HG02610 (cell line): ENCODE data around the gene IGFALS.
"Not testable (repeated sequence)": the region's sequence is repeated elsewhere in the genome, so short reads cannot be mapped to it uniquely, and the experiment has no call there.

Experiments
- ATAC-seq: cut with Tn5 transposase; IDR thresholded peaks from one replicate; pipeline ENCODE4 v1.9.1; 2021; ENCODE audit warnings: mild to moderate bottlenecking, moderate library complexity; ENCODE audit not compliant: unreplicated experiment

The IGFALS gene

DNA sequence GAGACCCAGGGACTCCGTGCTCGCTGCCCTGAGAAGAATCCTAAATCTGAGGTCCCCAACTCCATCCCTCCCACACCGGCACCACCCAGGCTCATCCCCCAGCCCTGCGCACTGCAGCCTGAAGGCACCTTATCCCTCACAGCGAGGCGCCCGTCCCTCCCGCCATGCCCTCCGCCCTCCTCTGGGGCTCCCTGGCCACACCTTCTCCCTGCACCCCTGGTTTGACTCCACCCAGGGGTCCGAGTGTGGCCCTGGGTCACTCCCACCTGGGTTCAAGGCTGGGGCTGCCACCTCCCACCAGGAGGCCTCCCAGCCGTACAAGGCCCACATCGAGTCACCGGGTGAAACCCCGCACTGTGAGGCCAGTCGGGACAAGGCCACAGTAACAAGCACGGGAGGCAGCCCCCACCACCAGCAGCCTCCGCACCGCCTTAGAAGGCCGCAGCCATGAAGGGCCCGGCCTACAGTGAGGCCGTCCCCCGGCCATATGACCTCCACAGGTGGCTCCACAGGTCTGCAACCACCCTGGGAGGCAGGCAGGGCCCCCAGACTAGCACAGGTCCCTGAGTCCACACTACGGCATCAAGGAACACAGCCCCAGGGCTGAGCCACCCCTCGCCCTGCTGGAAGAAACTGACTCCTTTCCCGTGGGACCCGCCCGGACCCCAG, 24.8 kb upstream of the IGFALS start:
- no peak for ATAC-seq

DNA sequence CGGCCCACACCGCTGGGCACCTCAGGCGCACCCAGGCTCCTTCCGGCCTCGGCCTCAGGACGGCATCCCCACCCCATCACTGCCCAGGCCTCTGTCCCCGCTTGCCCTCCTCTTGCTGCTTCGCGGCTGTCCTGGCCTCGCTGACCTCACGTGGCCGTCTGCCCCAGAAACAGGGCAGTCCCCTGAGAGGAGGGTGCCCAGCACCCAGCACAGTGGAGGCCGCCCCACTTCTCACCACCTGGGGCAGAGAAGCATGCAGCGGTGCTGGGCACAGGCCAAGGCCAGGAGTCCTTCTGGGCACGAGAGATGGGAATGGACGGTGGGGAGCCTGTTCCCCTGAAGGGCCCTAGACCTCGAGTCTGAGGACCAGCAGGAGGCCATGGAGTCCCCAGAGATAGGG, 24.2 kb upstream of the IGFALS start:
- no peak for ATAC-seq

DNA sequence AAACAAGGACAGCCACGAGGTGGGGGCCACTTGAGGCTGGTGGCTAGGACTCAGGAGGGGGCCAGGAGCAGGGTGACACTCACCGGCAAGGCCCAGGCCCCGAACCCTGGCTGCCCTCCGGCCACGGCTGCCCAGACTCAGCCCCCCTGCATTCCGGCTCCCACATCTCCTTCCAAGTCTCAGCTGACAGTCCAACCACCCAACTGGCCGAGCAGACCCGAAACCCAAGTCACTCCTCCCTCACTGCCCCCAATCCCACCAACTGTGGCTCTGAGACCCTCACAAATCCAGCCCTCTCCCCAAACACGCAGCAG, 23.7 kb upstream of the IGFALS start:
- no peak for ATAC-seq

DNA sequence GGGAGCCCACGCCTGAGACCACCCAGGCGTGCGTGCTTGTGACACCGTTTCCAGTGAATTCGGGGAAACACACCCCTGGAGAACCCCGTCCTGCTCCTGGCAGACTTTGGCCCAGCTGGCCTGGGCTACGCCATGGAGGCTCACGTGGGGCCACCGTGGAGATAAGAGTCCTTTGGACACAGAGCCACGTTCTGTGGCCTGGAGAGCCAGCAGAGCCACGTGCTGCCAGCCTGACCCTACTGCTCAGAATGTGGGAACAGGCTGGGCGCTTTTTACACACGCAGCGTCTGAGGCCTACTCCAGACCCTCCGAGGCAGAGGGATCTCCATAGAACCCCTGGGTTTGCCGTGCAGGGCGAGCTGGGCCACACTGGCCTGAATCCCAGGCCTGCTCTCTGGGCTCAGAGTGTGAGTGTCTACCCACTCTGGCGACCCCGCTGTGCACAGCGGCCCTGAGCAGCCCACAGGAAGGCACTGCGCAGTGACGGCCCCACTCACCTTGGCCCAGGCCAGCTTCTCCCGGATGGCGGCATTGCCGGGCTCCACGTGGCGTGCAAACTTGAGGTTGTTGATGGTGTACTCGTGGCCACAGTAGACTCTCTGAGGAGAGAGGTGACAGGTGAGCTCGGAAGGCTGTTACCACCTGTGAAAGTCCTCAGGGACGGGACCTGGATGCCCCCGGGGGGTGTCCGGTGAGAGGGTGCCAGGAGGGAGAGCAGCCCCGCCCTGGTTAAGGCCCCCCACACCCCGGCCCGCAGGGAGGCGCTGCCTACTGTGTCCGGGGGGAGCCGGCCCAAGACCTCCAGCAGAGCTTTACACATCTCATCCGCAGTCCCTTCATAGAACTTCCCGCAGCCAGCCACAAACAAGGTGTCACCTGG, 23.1 kb upstream of the IGFALS start:
- no peak for ATAC-seq

GRCh38 chr16:1815461-1815860, 22.0 kb upstream of the IGFALS start:
- ATAC-seq, result no peak

DNA sequence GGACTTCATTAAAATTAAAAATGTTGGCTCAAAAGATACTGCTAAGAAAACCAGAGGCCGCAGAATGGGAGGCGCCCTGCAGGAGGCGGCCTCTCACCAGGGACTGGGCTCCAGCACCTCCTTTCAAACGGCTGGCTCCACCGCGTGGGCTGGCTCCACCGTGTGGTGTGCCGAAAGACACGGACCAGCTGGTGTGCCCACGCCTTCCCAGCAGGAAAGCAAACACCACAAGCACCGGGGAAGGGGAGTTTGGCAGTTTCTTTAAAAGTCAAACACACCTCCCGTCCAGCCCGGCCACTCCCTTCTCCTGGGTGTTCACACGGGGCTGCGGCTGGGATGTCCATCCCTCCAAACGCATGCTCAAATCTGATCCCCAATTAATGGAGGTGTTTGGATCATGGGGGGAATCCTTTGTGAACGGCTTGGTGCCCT, 19.2 kb upstream of the IGFALS start:
- ATAC-seq, result no peak

DNA sequence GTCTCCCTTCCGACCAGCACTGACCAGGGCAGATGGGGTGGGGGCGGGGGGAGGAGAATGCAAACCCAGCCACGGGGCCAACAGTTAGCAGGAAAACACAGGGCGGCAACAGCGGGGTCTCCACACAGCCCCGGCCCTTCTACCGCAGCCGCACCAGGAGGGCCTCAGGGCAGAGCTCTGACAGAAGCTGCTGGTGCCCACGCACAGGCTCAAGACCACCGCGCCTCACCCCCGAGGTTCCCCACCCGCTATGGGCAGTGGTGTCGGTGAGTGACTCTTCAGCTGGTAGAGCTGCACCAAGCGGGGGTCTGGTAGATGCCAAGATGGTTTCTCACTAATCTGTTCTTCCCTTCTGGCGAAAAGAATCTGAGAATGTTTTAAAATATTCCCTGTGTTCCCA, 17.0 kb upstream of the IGFALS start:
- ATAC-seq, result no peak

DNA sequence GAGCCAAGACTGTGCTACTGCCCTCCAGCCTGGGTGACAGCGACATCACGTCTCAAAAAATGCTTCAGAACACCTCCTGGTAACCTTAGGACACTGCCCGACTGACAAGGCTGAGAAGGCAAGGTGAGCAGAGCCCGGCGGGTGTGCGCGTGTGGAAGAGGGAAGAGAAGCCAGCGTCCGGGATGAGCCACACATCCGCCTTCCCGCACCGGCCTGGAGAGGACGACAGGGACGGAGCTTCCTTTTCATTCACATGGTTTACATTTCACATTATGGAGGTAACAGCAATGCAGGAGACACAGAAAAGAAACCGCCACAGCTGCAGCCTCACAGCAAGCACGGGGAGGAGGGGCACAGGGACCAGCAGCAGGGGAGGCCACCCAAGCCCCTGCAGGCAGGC, 16.6 kb upstream of the IGFALS start:
- ATAC-seq, result no peak

DNA sequence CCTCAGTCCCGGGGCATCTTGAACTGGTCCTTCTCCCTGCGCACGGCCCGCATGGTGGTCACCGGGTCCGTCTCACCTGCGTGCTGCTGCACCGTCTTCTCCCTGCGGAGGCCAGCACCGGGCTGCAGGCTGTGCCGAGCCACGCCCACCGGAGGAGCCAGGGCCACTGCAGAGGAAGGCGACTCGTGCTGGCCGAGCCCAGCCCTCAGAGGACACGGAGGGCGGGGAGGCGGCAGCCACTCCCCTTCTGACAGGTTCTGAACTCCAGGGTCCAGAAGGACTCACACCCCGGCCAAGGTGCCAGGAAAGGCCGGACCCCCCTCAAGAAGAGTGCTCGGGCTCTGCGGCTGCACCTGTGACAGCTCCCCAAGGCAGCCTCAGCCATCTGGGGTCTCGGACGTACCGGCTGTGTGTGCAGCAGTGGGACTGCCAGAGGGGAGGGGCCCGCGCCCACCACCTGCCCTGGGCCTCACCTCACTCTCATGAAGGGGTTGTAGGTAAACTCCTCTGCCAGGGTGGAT, 15.8 kb upstream of the IGFALS start:
- ATAC-seq, result no peak

DNA sequence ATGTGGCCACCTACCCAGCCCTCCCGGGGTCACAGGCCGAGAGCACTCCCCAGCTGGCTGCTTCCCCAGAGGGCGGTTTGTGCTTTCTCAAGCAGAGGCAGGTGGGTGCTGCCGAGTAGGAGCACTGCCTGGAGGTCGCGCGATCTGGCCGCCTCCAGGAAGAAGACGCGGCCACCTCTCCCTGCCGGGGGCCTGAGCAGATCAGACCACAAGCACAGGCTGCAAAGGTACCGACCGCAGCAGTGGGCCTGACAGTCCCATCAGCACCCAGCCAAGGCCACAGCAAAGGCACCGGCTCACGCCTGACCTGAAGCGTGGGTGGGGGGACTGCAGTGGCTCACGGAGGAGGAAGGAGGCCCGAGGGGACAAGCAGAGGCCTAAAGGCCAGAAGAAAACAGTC, 15.2 kb upstream of the IGFALS start:
- no peak for ATAC-seq

DNA sequence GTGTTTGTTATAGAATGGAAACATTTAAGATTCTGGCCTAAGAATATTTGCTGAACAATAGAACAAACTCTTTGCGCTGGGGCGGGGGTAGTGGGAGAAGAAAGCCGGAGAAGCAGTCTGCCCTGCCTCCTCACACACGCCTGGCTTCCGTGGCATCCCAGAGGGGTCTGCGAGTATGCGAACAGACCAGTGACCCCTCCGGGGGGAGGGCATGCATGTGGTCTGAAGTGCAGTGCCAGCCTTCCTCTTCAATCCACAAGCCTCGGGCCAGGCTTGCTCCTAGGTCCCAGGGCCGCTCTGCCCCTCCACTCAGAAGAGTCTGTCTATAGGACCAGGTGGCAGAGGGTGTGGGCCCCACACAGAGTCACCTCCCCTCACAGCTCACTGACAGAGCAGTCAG, 14.1 kb upstream of the IGFALS start:
- ATAC-seq, result no peak

GRCh38 chr16:1800701-1801100, 7.2 kb upstream of the IGFALS start:
- ATAC-seq, result no peak

GRCh38 chr16:1799263-1799662, 5.8 kb upstream of the IGFALS start:
- not testable (repeated sequence) for ATAC-seq

GRCh38 chr16:1794908-1795666, 1.6 kb upstream of the IGFALS start:
- no peak for ATAC-seq

- ATAC-seq, result no peak
Observed at GRCh38 chr16:1794221-1794871, 841 bp upstream of the IGFALS start.

DNA sequence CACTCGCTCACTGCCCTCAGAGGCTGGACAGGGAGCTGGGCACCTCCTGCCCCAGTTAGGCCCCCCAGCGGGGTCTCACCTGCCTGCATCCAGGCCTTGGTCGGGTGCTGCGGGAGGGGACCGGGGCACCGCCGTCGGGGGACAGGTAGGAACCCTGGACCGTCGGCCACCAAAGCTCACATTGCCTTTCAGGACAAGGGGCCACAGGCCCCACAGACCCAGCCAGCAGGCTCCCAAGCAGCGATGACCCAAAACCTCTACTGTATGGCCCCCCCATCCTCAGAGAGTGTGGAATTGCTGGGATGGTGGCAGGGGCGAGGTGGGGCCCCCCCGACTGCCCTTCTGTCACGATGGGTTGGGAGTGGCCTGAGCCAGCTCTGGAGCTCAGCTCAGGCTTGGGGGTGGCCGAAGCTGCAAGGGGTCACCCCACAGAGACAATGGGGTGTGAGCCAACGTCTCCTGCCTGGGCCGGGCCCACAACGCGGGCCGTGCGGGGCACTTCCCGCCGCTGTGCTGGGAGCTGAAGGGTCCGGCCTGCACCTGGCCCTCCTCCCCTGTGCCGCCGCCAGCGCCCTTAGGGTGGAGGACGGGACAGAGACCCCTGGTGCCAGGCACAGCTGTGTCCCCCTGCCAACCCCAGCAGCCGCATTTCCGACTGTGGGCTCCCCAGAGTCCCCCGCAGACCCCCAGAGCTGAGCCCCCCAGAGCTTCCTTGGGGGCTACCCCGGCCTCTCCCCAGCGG, 498 bp downstream of the IGFALS start:
- ATAC-seq, result no peak

- ATAC-seq, result no peak
Observed at GRCh38 chr16:1791943-1792812, 1.3 kb downstream of the IGFALS start.

DNA sequence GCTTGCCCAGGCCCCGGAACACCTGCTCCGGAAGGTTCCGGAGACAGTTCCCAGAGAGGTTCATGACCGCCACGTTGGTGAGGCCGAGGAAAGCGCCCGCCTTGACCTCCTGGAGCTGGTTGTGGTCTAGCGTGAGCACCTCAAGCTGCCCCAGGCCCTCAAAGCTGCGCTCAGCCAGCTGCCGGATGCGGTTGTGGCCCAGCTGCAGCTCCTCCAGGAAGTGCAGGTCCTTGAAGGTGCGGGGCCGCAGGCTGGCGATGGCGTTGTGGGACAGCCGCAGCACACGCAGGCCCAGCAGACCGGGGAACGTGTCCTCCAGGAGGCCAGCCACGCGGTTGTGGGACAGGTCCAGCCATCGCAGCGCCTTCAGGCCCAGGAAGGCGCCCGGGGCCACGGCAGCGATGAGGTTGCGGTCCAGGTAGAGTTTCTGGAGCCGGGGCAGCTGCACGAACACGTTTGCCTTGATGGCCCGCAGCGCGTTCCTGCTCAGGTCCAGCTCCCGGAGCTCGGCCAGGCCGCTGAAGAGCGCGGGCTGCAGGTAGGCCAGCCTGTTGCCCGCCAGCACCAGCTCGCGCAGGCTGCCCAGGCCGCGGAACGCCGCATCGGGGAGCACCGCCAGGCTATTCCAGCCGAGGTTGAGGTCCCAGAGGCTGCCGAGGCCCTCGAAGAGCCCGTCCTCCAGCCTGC, 2.1 kb downstream of the IGFALS start:
- ATAC-seq, result no peak
